ENCODE data around the gene TNFAIP8. TPM values are rescaled to one million over a fixed set of nuclear protein-coding genes. Genes with fewer than 3 reads are reported as not detected.

The TNFAIP8 gene
- total and polyA plus RNA-seq, 2 experiments from 2014 or later, result 10.6 to 29.2 TPM

- H3K27me3 ChIP-seq (ENCODE audit: insufficient read depth), result no peaks in the 10 kb centered on the region
- H3K4me2 ChIP-seq, result no peak overlapping the region
- no peak for TF ChIP-seq EZH2 (IDR thresholded peaks at IDR 0.05; ENCODE audit: low read depth, unreplicated experiment)
- no peak for TF ChIP-seq ZNF462 (CRISPR knock-in tag; IDR thresholded peaks at IDR 0.05)
- no peak for TF ChIP-seq CTCF (conservative IDR thresholded peaks at IDR 0.05; ENCODE audit: low read depth in 2 of 2)
- TF ChIP-seq EZH2phosphoT487 (IDR thresholded peaks at IDR 0.05; ENCODE audit: unreplicated experiment), result no peak
- no peak for TF ChIP-seq NANOG (IDR thresholded peaks at IDR 0.05; ENCODE audit: borderline replicate concordance)
- TF ChIP-seq JUNB (IDR thresholded peaks at IDR 0.05; ENCODE audit: unreplicated experiment), result no peak
- no peak for TF ChIP-seq STAT1 (IDR thresholded peaks at IDR 0.05; ENCODE audit: unreplicated experiment)
- no peak for TF ChIP-seq CREB1 (CRISPR knock-in tag; IDR thresholded peaks at IDR 0.05; ENCODE audit: low read depth)
- TF ChIP-seq REST (IDR thresholded peaks at IDR 0.05; ENCODE audit: unreplicated experiment), result no peak
- ATAC-seq (no peak), DNase-seq (ENCODE audit: low spot score) (no peak)
- Mint-ChIP-seq H3K4me3 (no peak overlapping the region), H3K9me3 (no peaks in the 10 kb centered on the region), H3K27me3 (ENCODE audit: insufficient read depth, low read depth, poor library complexity) (peaks cover 5% of the 10 kb centered on the region), H3K36me3 (ENCODE audit: low read depth) (no peaks in the 10 kb centered on the region), H3K4me1 (peaks cover 37% of the 10 kb centered on the region), H3K27ac (no peak overlapping the region)
- no peak overlapping the region; the same call in 1 of the 2 replicates for H3K27ac ChIP-seq (ENCODE audit: low read depth)
- no peaks in the 10 kb centered on the region for H3K9me2 ChIP-seq (ENCODE audit: insufficient read depth)
- H3K4me3 ChIP-seq, result no peak overlapping the region
- H3K4me1 ChIP-seq (ENCODE audit: insufficient read depth), result peaks cover 39% of the 10 kb centered on the region
- H4K20me1 ChIP-seq (replicated peaks; ENCODE audit: insufficient read depth), result no peaks in the 10 kb centered on the region
- no peaks in the 10 kb centered on the region for H3K79me2 ChIP-seq (replicated peaks; ENCODE audit: insufficient read depth)
- no peak overlapping the region for H2AFZ ChIP-seq
- H3F3A ChIP-seq (replicated peaks; ENCODE audit: low read depth), result no peaks in the 10 kb centered on the region
- no peaks in the 10 kb centered on the region for H3K36me3 ChIP-seq (ENCODE audit: insufficient read depth)
These were observed 44.4 kb downstream of the TNFAIP8 start for GRCh38 chr5:119400245-119400644.

Data from GM23338 (cell line).